ENCODE data around the gene PRLH. TPM values are rescaled to one million over a fixed set of nuclear protein-coding genes. Genes with fewer than 3 reads are reported as not detected.

Gene PRLH
- total and polyA plus RNA-seq, 2 of the 13 experiments (the other 11 are each of a cell fraction or from before 2014, with no cell fraction given), result not detected

DNA sequence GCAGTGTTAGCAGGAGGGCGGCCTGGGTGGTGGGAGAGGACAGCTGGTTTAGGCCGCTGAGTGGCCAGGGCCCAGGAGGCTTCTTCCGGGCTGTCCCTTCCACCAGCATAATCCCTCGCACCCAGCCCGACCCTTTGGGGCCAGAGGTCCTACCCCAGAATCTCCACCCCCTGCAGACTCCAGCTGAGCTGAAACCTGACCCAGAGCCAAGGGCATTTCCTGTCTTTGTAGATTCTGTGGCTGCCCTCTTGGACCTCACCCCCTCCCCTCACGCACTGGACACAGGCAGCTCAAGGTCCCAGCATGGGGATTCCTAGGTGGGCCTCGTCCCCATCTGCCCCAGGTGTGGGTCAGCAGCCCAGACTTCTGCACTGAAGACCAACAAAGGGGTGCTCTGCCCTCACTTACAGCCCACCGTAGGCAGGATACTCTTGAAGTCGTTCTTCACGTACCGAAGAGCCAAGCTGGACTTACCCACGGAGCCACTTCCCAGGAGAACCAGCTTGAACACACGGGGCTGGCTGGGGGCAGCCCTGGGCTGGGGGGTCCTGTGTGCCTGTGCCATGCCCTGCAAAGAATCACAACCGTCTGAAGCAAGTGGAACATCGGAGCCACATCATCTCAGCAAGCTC is 19.3 kb downstream of the PRLH start (continued):
- TF ChIP-seq YEATS4 (CRISPR knock-in tag; IDR thresholded peaks at IDR 0.05; ENCODE audit: borderline replicate concordance) (peak; percentile 68; the same call in 1 of the 2 replicates), TGIF2 (CRISPR knock-in tag; IDR thresholded peaks at IDR 0.05) (peak; percentile 50; the same call in 1 of the 2 replicates), SNAPC2 (CRISPR knock-in tag; IDR thresholded peaks at IDR 0.05) (0 out of 2 replicates have a peak, but pooled peaks have one; percentile 49), ZFP37 (CRISPR knock-in tag; IDR thresholded peaks at IDR 0.05; ENCODE audit: borderline replicate concordance) (peak; percentile 79; the same call in 1 of the 2 replicates), HMG20B (CRISPR knock-in tag; conservative IDR thresholded peaks at IDR 0.05) (peak; percentile 77), MXD4 (CRISPR knock-in tag; IDR thresholded peaks at IDR 0.05) (peak; percentile 74), CHD4 (IDR thresholded peaks at IDR 0.05; ENCODE audit: borderline replicate concordance, low read length) (0 out of 2 replicates have a peak, but pooled peaks have one; percentile 42), ZNF350 (CRISPR knock-in tag; IDR thresholded peaks at IDR 0.05; ENCODE audit: borderline replicate concordance, low read depth) (peak; percentile 96), ZNF280D (CRISPR knock-in tag; IDR thresholded peaks at IDR 0.05) (peak; percentile 85; the same call in 1 of the 2 replicates), TRIM24 (CRISPR knock-in tag; IDR thresholded peaks at IDR 0.05) (peak; percentile 88), FIP1L1 (IDR thresholded peaks at IDR 0.05; ENCODE audit: borderline replicate concordance, insufficient read depth, low read depth, low read length) (no peak), RBFOX2 (IDR thresholded peaks at IDR 0.05; ENCODE audit: low read depth, low read length) (0 out of 2 replicates have a peak, but pooled peaks have one; percentile 22), AKAP8 (CRISPR knock-in tag; IDR thresholded peaks at IDR 0.05) (peak; percentile 76; the same call in 1 of the 2 replicates), ZFP41 (CRISPR knock-in tag; IDR thresholded peaks at IDR 0.05; ENCODE audit: borderline replicate concordance) (peak; percentile 75; the same call in 1 of the 2 replicates), ZNF331 (CRISPR knock-in tag; IDR thresholded peaks at IDR 0.05) (peak; percentile 93)
- TF ChIP-seq, protein P1, sequence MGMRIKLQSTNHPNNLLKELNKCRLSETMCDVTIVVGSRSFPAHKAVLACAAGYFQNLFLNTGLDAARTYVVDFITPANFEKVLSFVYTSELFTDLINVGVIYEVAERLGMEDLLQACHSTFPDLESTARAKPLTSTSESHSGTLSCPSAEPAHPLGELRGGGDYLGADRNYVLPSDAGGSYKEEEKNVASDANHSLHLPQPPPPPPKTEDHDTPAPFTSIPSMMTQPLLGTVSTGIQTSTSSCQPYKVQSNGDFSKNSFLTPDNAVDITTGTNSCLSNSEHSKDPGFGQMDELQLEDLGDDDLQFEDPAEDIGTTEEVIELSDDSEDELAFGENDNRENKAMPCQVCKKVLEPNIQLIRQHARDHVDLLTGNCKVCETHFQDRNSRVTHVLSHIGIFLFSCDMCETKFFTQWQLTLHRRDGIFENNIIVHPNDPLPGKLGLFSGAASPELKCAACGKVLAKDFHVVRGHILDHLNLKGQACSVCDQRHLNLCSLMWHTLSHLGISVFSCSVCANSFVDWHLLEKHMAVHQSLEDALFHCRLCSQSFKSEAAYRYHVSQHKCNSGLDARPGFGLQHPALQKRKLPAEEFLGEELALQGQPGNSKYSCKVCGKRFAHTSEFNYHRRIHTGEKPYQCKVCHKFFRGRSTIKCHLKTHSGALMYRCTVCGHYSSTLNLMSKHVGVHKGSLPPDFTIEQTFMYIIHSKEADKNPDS (CRISPR knock-in tag; IDR thresholded peaks at IDR 0.05), result 0 out of 2 replicates have a peak, but pooled peaks have one; percentile 29
- TF ChIP-seq, protein P2, sequence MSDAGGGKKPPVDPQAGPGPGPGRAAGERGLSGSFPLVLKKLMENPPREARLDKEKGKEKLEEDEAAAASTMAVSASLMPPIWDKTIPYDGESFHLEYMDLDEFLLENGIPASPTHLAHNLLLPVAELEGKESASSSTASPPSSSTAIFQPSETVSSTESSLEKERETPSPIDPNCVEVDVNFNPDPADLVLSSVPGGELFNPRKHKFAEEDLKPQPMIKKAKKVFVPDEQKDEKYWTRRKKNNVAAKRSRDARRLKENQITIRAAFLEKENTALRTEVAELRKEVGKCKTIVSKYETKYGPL (CRISPR knock-in tag; IDR thresholded peaks at IDR 0.05), result no peak
- TF ChIP-seq, protein P3, sequence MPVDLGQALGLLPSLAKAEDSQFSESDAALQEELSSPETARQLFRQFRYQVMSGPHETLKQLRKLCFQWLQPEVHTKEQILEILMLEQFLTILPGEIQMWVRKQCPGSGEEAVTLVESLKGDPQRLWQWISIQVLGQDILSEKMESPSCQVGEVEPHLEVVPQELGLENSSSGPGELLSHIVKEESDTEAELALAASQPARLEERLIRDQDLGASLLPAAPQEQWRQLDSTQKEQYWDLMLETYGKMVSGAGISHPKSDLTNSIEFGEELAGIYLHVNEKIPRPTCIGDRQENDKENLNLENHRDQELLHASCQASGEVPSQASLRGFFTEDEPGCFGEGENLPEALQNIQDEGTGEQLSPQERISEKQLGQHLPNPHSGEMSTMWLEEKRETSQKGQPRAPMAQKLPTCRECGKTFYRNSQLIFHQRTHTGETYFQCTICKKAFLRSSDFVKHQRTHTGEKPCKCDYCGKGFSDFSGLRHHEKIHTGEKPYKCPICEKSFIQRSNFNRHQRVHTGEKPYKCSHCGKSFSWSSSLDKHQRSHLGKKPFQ (CRISPR knock-in tag; IDR thresholded peaks at IDR 0.05; ENCODE audit: insufficient replicate concordance), result no peak
